ENCODE results near the gene GRAMD2A.

Gene GRAMD2A

DNA sequence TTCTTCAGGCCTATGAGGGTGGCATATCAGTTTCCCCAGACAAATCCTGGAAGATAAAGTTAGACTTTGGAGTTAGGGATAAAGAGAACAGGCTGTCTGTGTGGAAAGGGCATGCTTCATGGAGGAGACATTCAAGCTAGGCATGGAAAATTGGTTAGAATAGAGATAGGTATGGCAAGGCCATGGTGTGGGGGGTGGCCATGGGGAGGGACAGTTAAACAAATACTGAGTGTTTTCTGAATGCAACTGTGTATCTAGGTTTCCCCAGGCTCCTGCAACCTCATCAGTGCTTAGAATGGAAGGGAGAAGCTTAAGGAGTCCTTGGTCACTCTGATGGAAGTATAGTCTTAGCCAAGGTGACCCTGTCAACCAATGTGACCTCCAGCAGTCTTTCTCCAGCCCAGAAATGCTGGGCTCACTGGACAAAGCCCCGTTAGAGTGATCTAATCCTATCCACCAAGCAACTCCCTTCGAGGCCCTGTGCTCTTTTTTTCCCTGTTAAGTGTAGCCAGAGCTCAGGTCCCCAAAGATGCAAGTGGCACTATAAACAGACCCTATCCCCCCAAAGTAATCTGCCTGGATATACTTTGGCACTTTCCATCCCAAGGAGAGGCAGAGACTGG, 38.9 kb upstream of the GRAMD2A start:
- no peak overlapping the region for H3K9ac ChIP-seq (ENCODE audit: insufficient read length, low read depth)
- no peak for DNase-seq (ENCODE audit: low read depth, low spot score)
- no peaks in the 10 kb centered on the region for H3K27me3 ChIP-seq (ENCODE audit: insufficient read depth, insufficient read length)

DNA sequence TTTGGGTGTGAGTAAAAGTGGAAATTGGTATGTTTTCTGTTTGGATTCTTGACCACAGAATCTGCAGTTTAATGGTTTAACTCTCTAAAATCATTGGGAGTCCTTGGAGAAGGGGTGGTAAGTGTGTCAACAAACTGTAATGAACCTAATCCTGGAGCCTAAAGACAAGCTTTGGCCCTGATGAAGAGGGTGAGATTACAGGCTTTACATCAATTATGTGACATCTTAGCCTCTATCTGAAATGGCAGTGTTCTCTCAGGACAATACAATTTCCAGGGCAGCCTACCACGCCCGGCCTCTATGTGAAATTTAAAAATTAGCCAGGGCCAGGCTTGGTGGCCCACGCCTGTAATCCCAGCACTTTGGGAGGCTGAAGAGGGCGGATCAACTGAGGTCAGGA, 37.7 kb upstream of the GRAMD2A start:
- H3K9me3 ChIP-seq (ENCODE audit: insufficient read depth, low read length), result no peaks in the 10 kb centered on the region
- DNase-seq (ENCODE audit: low read depth, low spot score), result no peak
- H3K4me3 ChIP-seq (ENCODE audit: insufficient read length, low read depth), result no peak overlapping the region
- H3K36me3 ChIP-seq (ENCODE audit: insufficient read depth, insufficient read length, low read length), result peaks cover 15% of the 10 kb centered on the region
- TF ChIP-seq YY1 (IDR thresholded peaks at IDR 0.05; ENCODE audit: insufficient read depth, insufficient read length), result no peak
- TF ChIP-seq SUZ12 (IDR thresholded peaks at IDR 0.05; ENCODE audit: extremely low read depth, insufficient read depth, insufficient read length), result no peak
- no peak for TF ChIP-seq ZNF274 (IDR thresholded peaks at IDR 0.05; ENCODE audit: low read depth, low read length)
- no peaks in the 10 kb centered on the region for H3K4me1 ChIP-seq (ENCODE audit: insufficient read depth, insufficient read length)
- no peak overlapping the region for H3K9ac ChIP-seq (ENCODE audit: insufficient read length, low read depth)
- H3K27me3 ChIP-seq (ENCODE audit: insufficient read depth, insufficient read length), result no peaks in the 10 kb centered on the region

More for the DNA sequence above, 38.9 kb upstream of the GRAMD2A start:
- H3K4me1 ChIP-seq (ENCODE audit: insufficient read depth, insufficient read length), result no peaks in the 10 kb centered on the region
- no peak overlapping the region for H3K4me3 ChIP-seq (ENCODE audit: insufficient read length, low read depth)
- peaks cover 26% of the 10 kb centered on the region for H3K36me3 ChIP-seq (ENCODE audit: insufficient read depth, insufficient read length, low read length)
- TF ChIP-seq YY1 (IDR thresholded peaks at IDR 0.05; ENCODE audit: insufficient read depth, insufficient read length) (no peak), ZNF274 (IDR thresholded peaks at IDR 0.05; ENCODE audit: low read depth, low read length) (no peak), SUZ12 (IDR thresholded peaks at IDR 0.05; ENCODE audit: extremely low read depth, insufficient read depth, insufficient read length) (no peak)
- no peaks in the 10 kb centered on the region for H3K9me3 ChIP-seq (ENCODE audit: insufficient read depth, low read length)

DNA sequence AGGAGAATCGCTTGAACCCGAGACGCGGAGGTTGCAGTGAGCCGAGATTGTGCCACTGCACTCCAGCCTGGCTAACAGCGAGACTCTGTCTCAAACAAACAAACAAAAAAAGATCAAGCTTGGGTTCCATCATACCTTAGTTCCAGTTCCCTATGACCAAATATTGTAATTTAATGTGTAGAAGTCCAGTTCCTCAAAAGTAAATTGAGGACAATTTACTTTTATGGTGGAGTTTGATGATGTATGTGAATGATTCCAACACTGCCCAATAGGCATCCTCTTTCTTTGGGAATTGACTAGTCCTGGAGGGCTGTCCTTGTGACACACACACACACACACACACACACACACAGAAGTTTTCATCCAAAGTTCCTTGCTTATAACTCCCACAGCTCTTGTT, 36.2 kb upstream of the GRAMD2A start:
- Histone ChIP-seq H3K4me1 (ENCODE audit: insufficient read depth, insufficient read length) (no peaks in the 10 kb centered on the region), H3K4me3 (ENCODE audit: insufficient read length, low read depth) (no peak overlapping the region), H3K27me3 (ENCODE audit: insufficient read depth, insufficient read length) (no peaks in the 10 kb centered on the region), H3K9ac (ENCODE audit: insufficient read length, low read depth) (no peak overlapping the region), H3K9me3 (ENCODE audit: insufficient read depth, low read length) (no peaks in the 10 kb centered on the region), H3K36me3 (ENCODE audit: insufficient read depth, insufficient read length, low read length) (peaks cover 21% of the 10 kb centered on the region)
- DNase-seq (ENCODE audit: low read depth, low spot score), result no peak
- TF ChIP-seq YY1 (IDR thresholded peaks at IDR 0.05; ENCODE audit: insufficient read depth, insufficient read length) (no peak), SUZ12 (IDR thresholded peaks at IDR 0.05; ENCODE audit: extremely low read depth, insufficient read depth, insufficient read length) (no peak), ZNF274 (IDR thresholded peaks at IDR 0.05; ENCODE audit: low read depth, low read length) (no peak)

DNA sequence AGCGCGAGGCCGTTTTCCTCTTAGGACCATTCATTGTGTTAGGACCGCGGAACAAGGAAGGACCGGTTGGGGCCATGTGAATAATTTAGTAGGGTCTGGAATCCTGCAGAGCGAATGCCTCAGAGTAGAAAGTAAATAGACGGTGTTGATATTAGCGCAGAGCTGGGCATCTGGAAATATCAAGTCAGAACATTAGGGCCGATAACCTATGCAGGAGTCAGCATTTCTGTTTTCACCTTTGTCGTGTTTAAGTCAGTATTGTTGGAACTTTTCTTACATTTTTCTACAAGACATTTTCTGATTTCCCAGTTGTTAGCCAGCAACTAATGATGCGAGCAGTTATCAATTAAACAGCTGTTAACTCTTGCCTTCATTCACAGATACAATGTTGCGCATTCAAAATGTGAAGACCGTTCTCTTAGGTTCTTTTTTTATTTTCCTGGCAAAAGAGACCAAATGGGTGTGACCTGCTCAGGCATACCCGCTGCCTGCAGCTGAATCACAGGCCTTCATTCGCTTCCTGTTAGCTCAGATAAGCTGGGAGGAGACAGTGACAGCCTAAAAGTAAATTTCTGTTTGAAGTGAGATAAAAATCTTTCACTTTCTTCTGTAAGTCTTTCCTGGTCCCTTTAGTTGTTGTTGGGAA, 34.4 kb upstream of the GRAMD2A start:
- TF ChIP-seq ZNF274 (IDR thresholded peaks at IDR 0.05; ENCODE audit: low read depth, low read length) (no peak), YY1 (IDR thresholded peaks at IDR 0.05; ENCODE audit: insufficient read depth, insufficient read length) (no peak), SUZ12 (IDR thresholded peaks at IDR 0.05; ENCODE audit: extremely low read depth, insufficient read depth, insufficient read length) (no peak)
- Histone ChIP-seq H3K9ac (ENCODE audit: insufficient read length, low read depth) (peak overlapping the region; percentile 96), H3K4me1 (ENCODE audit: insufficient read depth, insufficient read length) (peaks cover 3% of the 10 kb centered on the region), H3K36me3 (ENCODE audit: insufficient read depth, insufficient read length, low read length) (peaks cover 24% of the 10 kb centered on the region), H3K9me3 (ENCODE audit: insufficient read depth, low read length) (no peaks in the 10 kb centered on the region), H3K27me3 (ENCODE audit: insufficient read depth, insufficient read length) (no peaks in the 10 kb centered on the region), H3K4me3 (ENCODE audit: insufficient read length, low read depth) (peak overlapping the region; percentile 72)
- DNase-seq (ENCODE audit: low read depth, low spot score), result no peak

DNA sequence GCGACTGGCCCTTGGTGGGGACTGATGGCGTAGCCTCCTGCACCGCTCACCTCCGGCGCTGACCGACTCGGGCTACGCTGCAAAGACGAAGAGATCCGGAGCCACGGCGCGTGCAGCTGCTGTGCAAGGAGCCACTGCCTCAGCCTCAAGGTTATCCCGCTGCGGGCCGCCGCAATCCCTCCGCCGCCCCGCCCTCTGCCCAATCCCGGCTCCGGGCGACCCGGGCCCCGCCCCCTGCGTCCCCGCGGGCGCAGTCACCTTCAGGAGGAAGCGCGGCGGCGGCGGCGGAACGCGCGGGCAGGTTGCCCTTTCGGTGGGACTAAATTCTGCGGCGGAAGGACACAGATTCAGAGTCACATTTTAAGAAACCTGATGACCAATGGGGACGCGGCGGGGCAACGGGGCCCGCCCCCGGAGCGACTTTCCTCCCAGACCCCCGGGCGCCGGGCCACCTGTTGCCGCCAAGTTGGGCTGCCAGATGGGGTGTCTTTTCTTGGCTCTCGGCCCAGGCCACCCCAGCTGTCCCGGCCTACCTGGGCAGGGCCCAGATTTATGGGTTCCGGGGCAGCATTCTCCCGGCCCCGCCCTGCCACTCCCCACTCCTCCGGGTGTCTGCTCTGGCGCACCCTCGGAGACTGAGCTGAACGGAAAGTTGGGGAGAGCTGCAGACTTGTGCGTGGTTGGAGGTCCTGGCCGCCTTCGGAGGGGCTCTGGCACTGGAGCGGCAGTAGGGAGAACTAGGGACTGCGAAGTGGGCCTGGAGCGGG, 33.7 kb upstream of the GRAMD2A start, which contains the start of gene PKM:
Gene PKM (minus strand): TSS at position 125 of the 767 bp plus-strand sequence. CDS start 12,093 bp downstream, outside the sequence.
- Histone ChIP-seq H3K36me3 (ENCODE audit: insufficient read depth, insufficient read length, low read length) (peaks cover 27% of the 10 kb centered on the region), H3K9ac (ENCODE audit: insufficient read length, low read depth) (peak within 1 kb of the TSS; percentile 100), H3K9me3 (ENCODE audit: insufficient read depth, low read length) (no peaks in the 10 kb centered on the region), H3K4me3 (ENCODE audit: insufficient read length, low read depth) (peak within 1 kb of the TSS; percentile 99), H3K4me1 (ENCODE audit: insufficient read depth, insufficient read length) (peaks cover 3% of the 10 kb centered on the region), H3K27me3 (ENCODE audit: insufficient read depth, insufficient read length) (no peaks in the 10 kb centered on the region)
- TF ChIP-seq ZNF274 (IDR thresholded peaks at IDR 0.05; ENCODE audit: low read depth, low read length) (no peak), YY1 (IDR thresholded peaks at IDR 0.05; ENCODE audit: insufficient read depth, insufficient read length) (no peak), SUZ12 (IDR thresholded peaks at IDR 0.05; ENCODE audit: extremely low read depth, insufficient read depth, insufficient read length) (no peak)
- peak; percentile 99 for DNase-seq (ENCODE audit: low read depth, low spot score)

DNA sequence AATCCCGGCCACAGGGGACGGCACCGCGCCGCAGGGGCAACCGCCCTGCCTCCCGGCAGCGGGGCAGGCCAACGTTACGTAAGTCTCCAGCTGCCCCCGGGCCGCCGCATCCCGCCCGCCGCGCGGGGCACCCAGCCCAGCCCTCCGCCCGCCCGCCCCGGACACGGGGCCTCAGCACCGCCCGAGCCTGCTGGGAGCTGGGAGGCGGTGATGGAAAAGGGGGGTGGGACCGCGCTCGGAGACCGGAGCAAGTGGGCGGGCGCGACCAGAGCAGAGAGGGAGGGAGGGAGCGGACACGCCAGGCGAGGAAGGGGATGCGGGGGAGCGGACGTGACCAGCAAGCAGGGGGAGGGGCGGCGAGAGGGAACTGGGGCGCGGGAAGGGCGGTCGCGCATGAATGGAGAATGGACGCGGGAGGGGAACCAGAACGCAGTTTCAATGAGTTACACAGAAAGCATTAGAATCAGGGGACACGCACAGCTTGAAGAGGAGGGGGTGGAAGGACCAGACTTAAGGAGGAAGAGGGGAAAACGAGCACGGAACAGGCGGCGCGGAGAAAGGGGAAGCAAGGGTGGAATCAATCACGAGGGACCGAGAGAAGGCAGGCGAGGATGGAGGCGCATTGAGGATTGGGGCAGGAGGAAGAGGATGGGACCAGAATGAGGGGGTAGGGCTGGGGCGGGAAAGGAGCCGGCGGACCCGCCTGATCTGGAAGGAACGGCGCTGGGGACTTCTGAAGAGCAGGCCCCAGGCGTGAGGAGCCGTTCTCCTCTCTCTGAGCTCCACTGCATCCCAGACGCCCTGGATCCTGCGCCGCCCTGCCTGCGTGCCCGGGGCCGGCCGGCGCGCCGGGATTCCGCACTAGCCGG, 32.8 kb upstream of the GRAMD2A start:
- peak; percentile 39 for DNase-seq (ENCODE audit: low read depth, low spot score)
- no peaks in the 10 kb centered on the region for H3K27me3 ChIP-seq (ENCODE audit: insufficient read depth, insufficient read length)
- peak overlapping the region; percentile 99 for H3K4me3 ChIP-seq (ENCODE audit: insufficient read length, low read depth)
- H3K4me1 ChIP-seq (ENCODE audit: insufficient read depth, insufficient read length), result peaks cover 3% of the 10 kb centered on the region
- H3K36me3 ChIP-seq (ENCODE audit: insufficient read depth, insufficient read length, low read length), result peaks cover 32% of the 10 kb centered on the region
- TF ChIP-seq SUZ12 (IDR thresholded peaks at IDR 0.05; ENCODE audit: extremely low read depth, insufficient read depth, insufficient read length) (no peak), ZNF274 (IDR thresholded peaks at IDR 0.05; ENCODE audit: low read depth, low read length) (no peak), YY1 (IDR thresholded peaks at IDR 0.05; ENCODE audit: insufficient read depth, insufficient read length) (no peak)
- H3K9me3 ChIP-seq (ENCODE audit: insufficient read depth, low read length), result no peaks in the 10 kb centered on the region
- peak overlapping the region; percentile 100 for H3K9ac ChIP-seq (ENCODE audit: insufficient read length, low read depth)

All from NT2/D1 (cell line).